CD8-positive, alpha-beta memory T cell (primary cell): ENCODE data around the gene ZCWPW1. TPM values are rescaled to one million over a fixed set of nuclear protein-coding genes. Genes with fewer than 3 reads are reported as not detected.
A peak's percentile ranks its signal among the peaks of the same experiment; 100 is the strongest.

ENCODE experiments used
- CTCF ChIA-PET: fragments of 350-600 bp; sonication (Branson Sonifier 250); formaldehyde crosslinking; loops from one replicate; lab custom pipeline; 2021; ENCODE audit warnings: antibody characterized with exemption; lab: Charles Lee
- POLR2A ChIA-PET: fragments of 350-600 bp; sonication (Branson Sonifier 250); formaldehyde crosslinking; loops from one replicate; lab custom pipeline; 2021; ENCODE audit warnings: antibody characterized with exemption; lab: Charles Lee
- DNase-seq, 5 donors: peaks; one replicate each; pipeline versions ENCODE4 v3.0.0 to v3.0.0-alpha.2; 2020 to 2022; ENCODE audit warnings: mixed read lengths in 1 of 5
- H3K27ac ChIP-seq: one replicate; pipeline ENCODE4 v1.7.0; 2013; ENCODE audit warnings: low read depth, mild to moderate bottlenecking, low read length, moderate library complexity
- H3K27me3 ChIP-seq: 2 replicates; pipeline ENCODE4 v1.7.0; 2013; ENCODE audit warnings: low read length, mild to moderate bottlenecking; ENCODE audit not compliant: insufficient read depth, poor library complexity, severe bottlenecking
- H3K36me3 ChIP-seq: 2 replicates; pipeline ENCODE4 v1.7.0; 2013; ENCODE audit warnings: mild to moderate bottlenecking, low read length, moderate library complexity; ENCODE audit not compliant: insufficient read depth
- H3K4me1 ChIP-seq: 2 replicates; pipeline ENCODE4 v1.7.0; 2013; ENCODE audit warnings: mild to moderate bottlenecking, low read length, moderate library complexity; ENCODE audit not compliant: insufficient read depth
- H3K4me3 ChIP-seq: 2 replicates; pipeline ENCODE4 v1.7.0; 2013; ENCODE audit warnings: mild to moderate bottlenecking, low read length
- H3K9me3 ChIP-seq: 2 replicates; pipeline ENCODE4 v1.7.0; 2013; ENCODE audit warnings: mild to moderate bottlenecking, low read length
- H3K27ac Mint-ChIP-seq, 8 donors: one replicate each; pipeline ENCODE4 v1.8.0; 2020 to 2021; ENCODE audit warnings: mixed read lengths in 8 of 8, mild to moderate bottlenecking in 6 of 8, inconsistent platforms in 3 of 8, moderate library complexity in 3 of 8
- H3K27me3 Mint-ChIP-seq, 2 donors: one replicate each; pipeline ENCODE4 v1.8.0; 2020 to 2021; ENCODE audit warnings: mixed read lengths in 2 of 2, mild to moderate bottlenecking in 1 of 2, moderate library complexity in 1 of 2
- H3K36me3 Mint-ChIP-seq, 3 donors: one replicate each; pipeline ENCODE4 v1.8.0; 2020 to 2021; ENCODE audit warnings: mixed read lengths in 3 of 3, inconsistent platforms in 1 of 3, mild to moderate bottlenecking in 1 of 3
- H3K4me1 Mint-ChIP-seq, 3 donors: one replicate each; pipeline ENCODE4 v1.8.0; 2020 to 2021; ENCODE audit warnings: mixed read lengths in 3 of 3, inconsistent platforms in 1 of 3, mild to moderate bottlenecking in 1 of 3
- H3K4me3 Mint-ChIP-seq, 7 donors: one replicate each; pipeline ENCODE4 v1.8.0; 2020 to 2021; ENCODE audit warnings: mixed read lengths in 7 of 7, mild to moderate bottlenecking in 6 of 7, moderate library complexity in 4 of 7, inconsistent platforms in 2 of 7
- H3K9me3 Mint-ChIP-seq, 5 donors: one replicate each; pipeline ENCODE4 v1.8.0; 2020 to 2022; ENCODE audit warnings: mixed read lengths in 5 of 5, mild to moderate bottlenecking in 3 of 5, moderate library complexity in 2 of 5, inconsistent platforms in 1 of 5
- polyA plus RNA-seq: library from polyadenylated mRNA; unstranded; fragments of 300-500 nt; fragmentation: Illumina TruSeq; gene quantifications from one replicate; pipeline ENCODE4 v1.2.3, GENCODE V29; 2021
- total RNA-seq, 2 experiments: library from RNA; stranded (reverse); gene quantifications; one replicate each; pipeline ENCODE4 v1.2.3, GENCODE V29; 2021

Gene ZCWPW1
- total and polyA plus RNA-seq, 3 experiments from 2014 or later: 4.3 to 6.5 (median 5.0) TPM

DNA sequence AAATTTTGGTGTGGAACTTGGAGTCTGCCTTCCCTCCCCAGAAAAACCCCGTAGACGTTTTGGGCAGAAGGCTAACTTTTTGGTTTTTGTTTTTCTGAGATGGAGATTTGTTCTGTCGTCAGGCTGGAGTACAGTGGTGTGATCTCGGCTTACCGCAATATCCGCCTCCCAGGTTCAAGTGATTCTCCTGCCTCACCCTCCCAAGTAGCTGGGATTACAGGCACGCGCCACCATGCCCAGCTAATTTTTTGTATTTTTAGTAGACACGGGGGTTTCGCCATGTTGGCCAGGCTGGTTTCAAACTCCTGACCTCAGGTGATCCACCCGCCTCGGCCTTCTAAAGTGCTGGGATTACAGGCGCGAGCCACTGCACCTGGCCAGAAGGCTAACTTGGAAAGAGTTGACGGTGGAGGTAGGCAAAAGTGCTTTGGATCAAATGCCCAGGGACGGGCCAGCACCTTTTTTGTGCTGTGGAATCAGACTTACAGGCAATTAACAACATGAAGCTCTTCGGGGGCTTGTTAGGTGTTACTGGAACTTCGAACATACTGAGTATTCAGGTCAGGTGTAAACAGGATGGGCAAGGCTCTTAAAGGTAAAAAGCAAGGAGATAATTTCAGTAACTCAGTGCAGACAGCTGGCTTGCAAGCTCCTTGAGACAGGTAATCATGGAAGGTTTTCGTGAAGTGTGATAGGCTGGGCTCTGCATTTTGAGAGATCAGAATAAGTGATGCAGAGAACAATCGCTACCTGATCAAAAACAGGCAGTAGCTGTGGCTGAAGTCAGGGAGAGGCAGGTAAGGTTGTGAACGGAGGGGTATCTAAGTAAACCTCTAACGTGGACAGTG is 6.0 kb upstream of the ZCWPW1 start:
- ChIA-PET POLR2A (interaction anchor here (0.5 to 1.1 kb wide), 6 partner anchors 151 to 855 kb away, joined by 3 to 10 read pairs (median 4); partner anchors contain the start of genes FBXO24 and LRCH4), CTCF (interaction anchor here (1.0 to 1.3 kb wide), 3 partner anchors 16 to 153 kb away, joined by 3 read pairs; no protein-coding TSS in a partner anchor)
- H3K27ac Mint-ChIP-seq: peak overlapping the region; percentile 83 to 98 (median 92)
- H3K4me1 ChIP-seq: peaks cover 41% of the 10 kb centered on the region
- H3K36me3 ChIP-seq: peaks cover 15% of the 10 kb centered on the region
- H3K27me3 ChIP-seq: no peaks in the 10 kb centered on the region
- H3K4me3 Mint-ChIP-seq: peak overlapping the region; percentile 84 to 97 (median 89)
- H3K27me3 Mint-ChIP-seq: peaks cover 0 to 4% of the 10 kb centered on the region in 2 donors
- peak overlapping the region; percentile 65 for H3K4me3 ChIP-seq
- H3K36me3 Mint-ChIP-seq: peaks cover 0 to 54% (median 9%) of the 10 kb centered on the region in 3 donors
- DNase-seq: no peak
- peaks cover 42 to 61% (median 44%) of the 10 kb centered on the region in 3 donors for H3K4me1 Mint-ChIP-seq
- H3K9me3 Mint-ChIP-seq: peaks cover 0 to 4% (median 1%) of the 10 kb centered on the region in 5 donors
- peak overlapping the region; percentile 89 for H3K27ac ChIP-seq
- no peaks in the 10 kb centered on the region for H3K9me3 ChIP-seq

DNA sequence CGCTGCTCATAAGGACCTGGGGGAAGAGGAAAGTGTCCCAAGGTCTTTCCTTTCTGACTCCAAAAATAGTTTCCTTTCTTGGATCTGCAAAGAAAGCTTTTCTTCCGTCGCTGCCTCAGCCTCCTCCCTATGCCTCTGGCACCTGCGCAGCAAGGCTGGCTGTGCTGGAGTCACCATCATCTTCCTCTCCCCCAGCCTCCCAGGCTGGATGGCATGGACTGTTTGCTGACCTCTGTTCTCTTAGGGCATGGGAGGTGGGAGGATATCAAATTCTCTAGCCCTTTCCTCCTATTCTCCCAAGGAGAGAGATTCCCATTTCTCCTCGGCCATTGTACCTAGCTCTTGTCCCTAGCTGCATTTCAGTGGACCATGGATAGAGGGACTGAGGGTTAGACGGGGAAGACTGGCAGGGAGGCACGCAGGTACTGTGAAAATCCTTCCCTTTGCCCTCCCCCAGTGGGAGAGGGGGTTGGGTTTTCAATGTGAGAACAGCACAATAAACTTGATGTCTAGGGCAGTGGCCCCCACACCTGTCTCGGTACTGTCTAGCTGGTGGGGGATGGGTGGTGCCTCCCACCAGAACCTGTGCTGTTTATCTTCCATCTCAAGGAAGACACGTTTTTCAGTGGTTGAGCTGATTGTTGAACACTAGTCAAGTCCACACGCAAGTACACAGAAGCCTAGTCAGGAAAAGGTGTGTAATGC is 5.2 kb upstream of the ZCWPW1 start:
- H3K27ac ChIP-seq: no peak overlapping the region
- Mint-ChIP-seq H3K4me1 (peaks cover 45 to 65% (median 49%) of the 10 kb centered on the region in 3 donors), H3K4me3 (peak overlapping the region; percentile 52 to 97 (median 89)), H3K9me3 (peaks cover 0 to 9% (median 5%) of the 10 kb centered on the region in 5 donors), H3K27ac (peak overlapping the region; percentile 63 to 98 (median 92)), H3K36me3 (peaks cover 0 to 62% (median 9%) of the 10 kb centered on the region in 3 donors), H3K27me3 (peaks cover 0 to 11% of the 10 kb centered on the region in 2 donors)
- DNase-seq: no peak
- CTCF ChIA-PET: no interaction called here
- no peak overlapping the region for H3K4me3 ChIP-seq
- no peaks in the 10 kb centered on the region for H3K9me3 ChIP-seq
- H3K36me3 ChIP-seq: peaks cover 15% of the 10 kb centered on the region
- H3K4me1 ChIP-seq: peaks cover 41% of the 10 kb centered on the region
- POLR2A ChIA-PET: interaction anchor here (1.0 kb wide), 1 partner anchor 178 kb away, joined by 10 read pairs; no protein-coding TSS in a partner anchor
- no peaks in the 10 kb centered on the region for H3K27me3 ChIP-seq

DNA sequence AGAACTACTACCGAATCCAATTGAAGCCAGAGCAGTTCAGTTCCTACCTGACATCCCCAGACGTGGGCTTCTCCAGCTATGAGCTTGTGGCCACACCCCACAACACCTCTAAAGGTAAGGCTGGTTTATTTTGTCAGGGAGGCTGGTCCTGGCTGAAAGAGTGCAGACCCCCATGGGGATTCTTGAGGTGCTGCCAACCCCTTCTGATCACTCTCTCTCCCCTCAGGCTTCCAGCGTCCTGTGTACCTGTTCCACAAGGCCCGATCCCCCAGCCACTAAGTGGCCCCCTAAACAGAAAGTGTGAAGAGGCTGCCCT is 4.7 kb upstream of the ZCWPW1 start:
- Histone ChIP-seq H3K4me1 (peaks cover 41% of the 10 kb centered on the region), H3K27me3 (no peaks in the 10 kb centered on the region), H3K36me3 (peaks cover 15% of the 10 kb centered on the region), H3K27ac (no peak overlapping the region), H3K4me3 (no peak overlapping the region), H3K9me3 (no peaks in the 10 kb centered on the region)
- H3K27ac Mint-ChIP-seq: peak overlapping the region in 5 of 8 donors; percentile 61 to 94 (median 92)
- H3K4me1 Mint-ChIP-seq: peaks cover 46 to 70% (median 49%) of the 10 kb centered on the region in 3 donors
- peak overlapping the region in 5 of 7 donors; percentile 31 to 97 (median 55) for H3K4me3 Mint-ChIP-seq
- no peak for DNase-seq
- H3K9me3 Mint-ChIP-seq: peaks cover 0 to 9% (median 5%) of the 10 kb centered on the region in 5 donors
- ChIA-PET CTCF (no interaction called here), POLR2A (no interaction called here)
- peaks cover 0 to 67% (median 9%) of the 10 kb centered on the region in 3 donors for H3K36me3 Mint-ChIP-seq
- H3K27me3 Mint-ChIP-seq: peaks cover 0 to 13% of the 10 kb centered on the region in 2 donors

- H3K4me3 ChIP-seq: no peak overlapping the region
- POLR2A ChIA-PET: no interaction called here
- H3K4me1 ChIP-seq: peaks cover 44% of the 10 kb centered on the region
Observed at GRCh38 chr7:100432621-100433275, 4.2 kb upstream of the ZCWPW1 start.

DNA sequence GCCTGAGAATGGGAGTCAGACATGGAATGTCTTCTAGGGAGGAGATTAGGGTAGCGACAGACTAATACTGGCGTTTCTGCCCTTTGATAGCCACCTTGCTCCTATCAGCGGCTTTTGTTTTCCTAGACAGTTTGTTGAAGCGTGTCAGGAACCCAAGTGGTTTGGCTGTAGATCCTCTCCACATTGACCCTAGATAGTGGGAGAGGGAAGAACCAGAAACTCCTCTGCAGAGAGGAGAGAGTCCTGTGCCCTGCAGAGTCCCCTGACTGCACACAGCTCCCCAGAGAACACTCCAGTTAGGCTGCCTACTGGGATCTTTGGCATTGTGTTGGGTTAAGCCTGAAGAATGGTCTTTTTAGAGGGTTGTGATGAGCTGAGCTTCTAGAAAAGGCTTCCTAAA is 3.5 kb upstream of the ZCWPW1 start:
- H3K27ac ChIP-seq: no peak overlapping the region
- no peaks in the 10 kb centered on the region for H3K9me3 ChIP-seq
- Mint-ChIP-seq H3K36me3 (peaks cover 0 to 67% (median 9%) of the 10 kb centered on the region in 3 donors), H3K27ac (peak overlapping the region in 7 of 8 donors; percentile 67 to 94 (median 90)), H3K4me1 (peaks cover 46 to 75% (median 49%) of the 10 kb centered on the region in 3 donors), H3K4me3 (peak overlapping the region; percentile 52 to 94 (median 73)), H3K27me3 (peaks cover 0 to 13% of the 10 kb centered on the region in 2 donors), H3K9me3 (peaks cover 0 to 9% (median 5%) of the 10 kb centered on the region in 5 donors)
- H3K36me3 ChIP-seq: peaks cover 15% of the 10 kb centered on the region
- DNase-seq: no peak
- CTCF ChIA-PET: no interaction called here
- H3K4me1 ChIP-seq: peaks cover 47% of the 10 kb centered on the region
- no peaks in the 10 kb centered on the region for H3K27me3 ChIP-seq
- POLR2A ChIA-PET: no interaction called here
- no peak overlapping the region for H3K4me3 ChIP-seq

More at GRCh38 chr7:100432621-100433275, 4.2 kb upstream of the ZCWPW1 start:
- no peak for DNase-seq
- H3K36me3 Mint-ChIP-seq: peaks cover 0 to 67% (median 9%) of the 10 kb centered on the region in 3 donors
- peak overlapping the region in 5 of 7 donors; percentile 43 to 76 (median 57) for H3K4me3 Mint-ChIP-seq
- H3K27me3 Mint-ChIP-seq: peaks cover 0 to 13% of the 10 kb centered on the region in 2 donors
- no peak overlapping the region for H3K27ac ChIP-seq
- no peaks in the 10 kb centered on the region for H3K9me3 ChIP-seq
- peaks cover 46 to 75% (median 49%) of the 10 kb centered on the region in 3 donors for H3K4me1 Mint-ChIP-seq
- peak overlapping the region in 7 of 8 donors; percentile 23 to 94 (median 61) for H3K27ac Mint-ChIP-seq
- CTCF ChIA-PET: no interaction called here
- peaks cover 0 to 9% (median 5%) of the 10 kb centered on the region in 5 donors for H3K9me3 Mint-ChIP-seq
- no peaks in the 10 kb centered on the region for H3K27me3 ChIP-seq
- peaks cover 15% of the 10 kb centered on the region for H3K36me3 ChIP-seq

DNA sequence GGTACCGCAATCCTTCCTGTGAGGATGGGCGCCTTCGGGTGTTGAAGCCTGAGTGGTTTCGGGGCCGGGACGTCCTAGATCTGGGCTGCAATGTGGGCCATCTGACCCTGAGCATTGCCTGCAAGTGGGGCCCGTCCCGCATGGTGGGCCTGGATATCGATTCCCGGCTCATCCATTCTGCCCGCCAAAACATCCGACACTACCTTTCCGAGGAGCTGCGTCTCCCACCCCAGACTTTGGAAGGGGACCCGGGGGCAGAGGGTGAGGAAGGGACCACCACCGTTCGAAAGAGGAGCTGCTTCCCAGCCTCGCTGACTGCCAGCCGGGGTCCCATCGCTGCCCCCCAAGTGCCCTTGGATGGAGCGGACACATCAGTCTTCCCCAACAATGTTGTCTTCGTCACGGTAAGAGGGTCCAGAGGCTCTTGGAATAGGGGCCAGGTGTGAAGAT is 2.8 kb upstream of the ZCWPW1 start:
- DNase-seq: peak in 1 of 5 donors; percentile 55
- Histone ChIP-seq H3K9me3 (no peaks in the 10 kb centered on the region), H3K27me3 (no peaks in the 10 kb centered on the region), H3K4me1 (peaks cover 47% of the 10 kb centered on the region), H3K36me3 (peaks cover 15% of the 10 kb centered on the region), H3K27ac (no peak overlapping the region), H3K4me3 (no peak overlapping the region)
- peak overlapping the region; percentile 67 to 98 (median 90) for H3K27ac Mint-ChIP-seq
- peaks cover 0 to 7% (median 5%) of the 10 kb centered on the region in 5 donors for H3K9me3 Mint-ChIP-seq
- peaks cover 0 to 65% (median 9%) of the 10 kb centered on the region in 3 donors for H3K36me3 Mint-ChIP-seq
- peaks cover 44 to 73% (median 49%) of the 10 kb centered on the region in 3 donors for H3K4me1 Mint-ChIP-seq
- H3K27me3 Mint-ChIP-seq: peaks cover 0 to 13% of the 10 kb centered on the region in 2 donors
- peak overlapping the region; percentile 52 to 94 (median 73) for H3K4me3 Mint-ChIP-seq
- ChIA-PET CTCF (no interaction called here), POLR2A (interaction anchor here (0.6 kb wide), 1 partner anchor 34 kb away, joined by 3 read pairs; no protein-coding TSS in a partner anchor)
